GM23338 (cell line): Measurements from ENCODE around the gene MEI1. TPM values are rescaled to one million over a fixed set of nuclear protein-coding genes. Genes with fewer than 3 reads are reported as not detected.
A peak's percentile ranks its signal among the peaks of the same experiment; 100 is the strongest.

ENCODE experiments used
- ATAC-seq: fragments of 200-7000 bp; cut with Tn5 transposase; 3 replicates; pipeline ENCODE4 v1.9.1; 2020
- DNase-seq: peaks from one replicate; pipeline ENCODE4 v3.0.0-alpha.2; 2015; ENCODE audit warnings: low spot score
- H2AFZ ChIP-seq: fragments of 200-600 bp; sonication (generic); 2 replicates; pipeline ENCODE4 v1.8.0; 2016; ENCODE audit warnings: antibody characterized with exemption, mild to moderate bottlenecking, moderate library complexity
- H3F3A ChIP-seq: fragments of 200-600 bp; sonication (generic); replicated peaks from 2 replicates; pipeline ENCODE4 v1.8.0; 2017; ENCODE audit warnings: antibody characterized with exemption, mixed run types, low read depth
- H3K27ac ChIP-seq: fragments of 200-600 bp; sonication (generic); 2 replicates; pipeline ENCODE4 v1.6.1; 2016; ENCODE audit warnings: low read depth
- H3K27me3 ChIP-seq: fragments of 200-600 bp; sonication (generic); 2 replicates; pipeline ENCODE4 v1.8.0; 2016; ENCODE audit warnings: mild to moderate bottlenecking, mixed run types, moderate library complexity; ENCODE audit not compliant: insufficient read depth
- H3K36me3 ChIP-seq: fragments of 200-600 bp; sonication (generic); 2 replicates; pipeline ENCODE4 v1.8.0; 2016; ENCODE audit warnings: mild to moderate bottlenecking; ENCODE audit not compliant: insufficient read depth
- H3K4me1 ChIP-seq: fragments of 200-600 bp; sonication (generic); 2 replicates; pipeline ENCODE4 v1.8.0; 2016; ENCODE audit warnings: mild to moderate bottlenecking, moderate library complexity; ENCODE audit not compliant: insufficient read depth
- H3K4me2 ChIP-seq: fragments of 200-600 bp; sonication (generic); 2 replicates; pipeline ENCODE4 v1.7.1; 2017; ENCODE audit warnings: mixed run types
- H3K4me3 ChIP-seq: fragments of 200-600 bp; sonication (generic); 2 replicates; pipeline ENCODE4 v1.6.1; 2016; ENCODE audit warnings: mixed run types
- H3K79me2 ChIP-seq: fragments of 200-600 bp; sonication (generic); replicated peaks from 2 replicates; pipeline ENCODE4 v1.8.0; 2017; ENCODE audit warnings: mild to moderate bottlenecking; ENCODE audit not compliant: insufficient read depth
- H3K9me2 ChIP-seq: fragments of 200-600 bp; sonication (generic); 2 replicates; pipeline ENCODE4 v1.8.0; 2017; ENCODE audit not compliant: insufficient read depth
- H4K20me1 ChIP-seq: fragments of 200-600 bp; sonication (generic); replicated peaks from 2 replicates; pipeline ENCODE4 v1.8.0; 2017; ENCODE audit warnings: mild to moderate bottlenecking; ENCODE audit not compliant: insufficient read depth
- H3K27ac Mint-ChIP-seq: 2 replicates; pipeline ENCODE4 v1.8.0; 2020; ENCODE audit warnings: inconsistent platforms, mild to moderate bottlenecking, moderate library complexity, mixed read lengths
- H3K27me3 Mint-ChIP-seq: 3 replicates; pipeline ENCODE4 v1.8.0; 2022; ENCODE audit warnings: low read depth, mild to moderate bottlenecking, moderate library complexity, mixed read lengths, inconsistent platforms; ENCODE audit not compliant: insufficient read depth, poor library complexity
- H3K36me3 Mint-ChIP-seq: 3 replicates; pipeline ENCODE4 v1.8.0; 2021; ENCODE audit warnings: low read depth, mild to moderate bottlenecking, inconsistent platforms, moderate library complexity, mixed read lengths
- H3K4me1 Mint-ChIP-seq: 3 replicates; pipeline ENCODE4 v1.8.0; 2020; ENCODE audit warnings: mild to moderate bottlenecking, inconsistent platforms, mixed read lengths
- H3K4me3 Mint-ChIP-seq: 3 replicates; pipeline ENCODE4 v1.8.0; 2021; ENCODE audit warnings: moderate library complexity, mild to moderate bottlenecking, inconsistent platforms, mixed read lengths
- H3K9me3 Mint-ChIP-seq: 3 replicates; pipeline ENCODE4 v1.8.0; 2020; ENCODE audit warnings: moderate library complexity, mild to moderate bottlenecking, inconsistent platforms, mixed read lengths
- CREB1 ChIP-seq: fragments of 250-450 bp; sonication (Bioruptor Pico); IDR thresholded peaks from 2 replicates; pipeline ENCODE4 v1.5.0; 2020; ENCODE audit warnings: low read depth, mild to moderate bottlenecking, moderate library complexity
- CTCF ChIP-seq, 2 experiments: fragments of 200-600 bp in 1 of 2; sonication (generic) in 1 of 2; conservative IDR thresholded peaks; 2 replicates each; pipeline versions ENCODE4 v1.5.1 to v1.6.1; 2016 to 2017; ENCODE audit warnings: antibody characterized with exemption in 2 of 2, low read depth in 2 of 2, mild to moderate bottlenecking in 2 of 2, moderate library complexity in 1 of 2
- ETS1 ChIP-seq: IDR thresholded peaks from 2 replicates; pipeline ENCODE4 v1.6.1; 2016; ENCODE audit warnings: antibody characterized with exemption
- EZH2 ChIP-seq: fragments of 200-600 bp; sonication (generic); IDR thresholded peaks from one replicate; pipeline ENCODE4 v1.8.0; 2017; ENCODE audit warnings: antibody characterized with exemption, mild to moderate bottlenecking, low read depth; ENCODE audit not compliant: unreplicated experiment
- EZH2phosphoT487 ChIP-seq: fragments of 200-600 bp; sonication (generic); IDR thresholded peaks from one replicate; pipeline ENCODE4 v1.8.1; 2018; ENCODE audit warnings: antibody characterized with exemption; ENCODE audit not compliant: unreplicated experiment
- JUNB ChIP-seq: IDR thresholded peaks from one replicate; pipeline ENCODE4 v1.6.1; 2016; ENCODE audit warnings: antibody characterized with exemption; ENCODE audit not compliant: unreplicated experiment
- NANOG ChIP-seq: IDR thresholded peaks from 2 replicates; pipeline ENCODE4 v1.6.1; 2016; ENCODE audit warnings: antibody characterized with exemption, borderline replicate concordance
- POLR2AphosphoS5 ChIP-seq: IDR thresholded peaks from 2 replicates; pipeline ENCODE4 v1.6.1; 2016; ENCODE audit warnings: antibody characterized with exemption, low read depth
- REST ChIP-seq: IDR thresholded peaks from one replicate; pipeline ENCODE4 v1.6.1; 2018; ENCODE audit warnings: antibody characterized with exemption; ENCODE audit not compliant: unreplicated experiment
- STAT1 ChIP-seq: IDR thresholded peaks from one replicate; pipeline ENCODE4 v1.6.1; 2016; ENCODE audit warnings: antibody characterized with exemption; ENCODE audit not compliant: unreplicated experiment
- ZNF114 ChIP-seq: fragments of 250-450 bp; sonication (Bioruptor Pico); IDR thresholded peaks from 2 replicates; pipeline ENCODE4 v1.5.0; 2020; ENCODE audit warnings: mild to moderate bottlenecking, moderate library complexity
- ZNF331 ChIP-seq: fragments of 250-450 bp; sonication (Bioruptor Pico); IDR thresholded peaks from 2 replicates; pipeline ENCODE4 v1.5.0; 2020; ENCODE audit warnings: low read depth, mild to moderate bottlenecking, moderate library complexity
- ZNF462 ChIP-seq: fragments of 250-450 bp; sonication (Bioruptor Pico); IDR thresholded peaks from 2 replicates; pipeline ENCODE4 v1.5.0; 2020; ENCODE audit warnings: mild to moderate bottlenecking, moderate library complexity
- polyA plus RNA-seq: library from polyadenylated mRNA; unstranded; fragments of >200 nt; fragmentation: Nextera tagmentation; extraction: Ambion mirVana; gene quantifications from 2 replicates; pipeline ENCODE4 v1.2.1, GENCODE V29; 2016
- total RNA-seq: library from RNA; depleted of rRNA; stranded (reverse); fragments of >200 nt; shearing (Covaris generic); gene quantifications from 2 replicates; pipeline ENCODE4 v1.2.3, GENCODE V29; 2014

The MEI1 gene
- total and polyA plus RNA-seq, 2 experiments from 2014 or later, result 0.28 to 0.87 TPM

GRCh38 chr22:41768430-41768829 is 69.1 kb downstream of the MEI1 start:
- H3K4me3 Mint-ChIP-seq, result no peak overlapping the region
- Histone ChIP-seq H3K27ac (no peak overlapping the region), H3K36me3 (no peaks in the 10 kb centered on the region), H4K20me1 (no peaks in the 10 kb centered on the region), H3K4me3 (no peak overlapping the region), H3K79me2 (no peaks in the 10 kb centered on the region), H2AFZ (0 out of 2 replicates have a peak overlapping the region, but pooled peaks have one; percentile 58), H3K27me3 (no peaks in the 10 kb centered on the region), H3K4me1 (no peaks in the 10 kb centered on the region), H3F3A (no peaks in the 10 kb centered on the region), H3K9me2 (no peaks in the 10 kb centered on the region), H3K4me2 (no peak overlapping the region)
- H3K36me3 Mint-ChIP-seq, result no peaks in the 10 kb centered on the region
- H3K9me3 Mint-ChIP-seq, result no peaks in the 10 kb centered on the region
- no peaks in the 10 kb centered on the region for H3K4me1 Mint-ChIP-seq
- DNase-seq (no peak), ATAC-seq (no peak)
- no peak for TF ChIP-seq POLR2AphosphoS5
- no peak for TF ChIP-seq REST
- no peak for TF ChIP-seq JUNB
- no peak for TF ChIP-seq ZNF331 (CRISPR knock-in tag)
- TF ChIP-seq ZNF462, result no peak
- TF ChIP-seq ZNF114 (CRISPR knock-in tag), result no peak
- TF ChIP-seq CREB1 (CRISPR knock-in tag), result no peak
- no peak for TF ChIP-seq CTCF (conservative IDR thresholded peaks at IDR 0.05; ENCODE audit: low read depth in 2 of 2)
- TF ChIP-seq EZH2phosphoT487, result no peak
- TF ChIP-seq ETS1, result no peak
- TF ChIP-seq NANOG, result no peak
- no peak for TF ChIP-seq EZH2
- TF ChIP-seq STAT1, result no peak
- H3K27me3 Mint-ChIP-seq, result peaks cover 3% of the 10 kb centered on the region
- no peak overlapping the region for H3K27ac Mint-ChIP-seq
